ENCODE measurements around the gene SFTPD.

SFTPD gene

DNA sequence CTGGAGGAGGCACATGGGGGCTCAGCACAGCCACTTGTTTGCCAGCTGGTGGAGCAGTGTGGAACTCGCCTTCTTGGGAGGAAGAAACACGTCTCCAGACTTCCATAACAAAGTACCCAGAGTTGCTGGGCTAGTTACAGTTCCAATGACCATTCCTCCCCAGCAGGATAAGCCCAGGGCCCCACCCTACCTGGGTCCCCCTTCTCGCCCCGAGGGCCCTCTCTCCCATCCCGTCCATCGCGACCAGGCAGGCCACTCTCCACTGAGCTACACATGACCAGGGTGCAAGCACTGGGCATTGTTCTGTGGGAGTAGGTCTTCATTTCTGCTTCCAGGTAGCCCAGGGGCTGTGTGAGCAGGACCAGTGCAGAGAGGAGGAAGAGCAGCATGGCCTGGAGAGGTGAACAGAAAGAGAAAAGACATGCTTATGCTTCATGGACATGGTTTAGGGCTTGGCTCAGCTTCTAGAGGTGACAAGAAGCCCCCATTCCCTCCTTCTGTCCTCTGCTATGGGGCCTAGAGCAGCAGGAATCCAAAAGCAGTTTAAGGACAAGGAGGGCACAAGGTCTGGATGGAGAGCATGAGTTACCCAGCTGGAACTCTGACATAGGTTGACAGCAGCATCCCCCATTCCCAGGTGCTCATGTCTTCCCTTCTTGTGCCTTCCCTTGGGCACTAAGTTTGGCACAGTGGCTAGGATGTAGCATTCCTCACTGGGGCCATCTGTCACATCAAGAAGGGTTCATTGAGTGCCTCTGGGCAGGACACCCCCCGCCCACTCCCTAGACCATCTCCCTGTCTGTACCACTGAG, 2.4 kb downstream of the SFTPD start:
- in situ Hi-C loops (cut with HindIII; ENCODE audit: low sequenced_read_pairs) = no loop called here

DNA sequence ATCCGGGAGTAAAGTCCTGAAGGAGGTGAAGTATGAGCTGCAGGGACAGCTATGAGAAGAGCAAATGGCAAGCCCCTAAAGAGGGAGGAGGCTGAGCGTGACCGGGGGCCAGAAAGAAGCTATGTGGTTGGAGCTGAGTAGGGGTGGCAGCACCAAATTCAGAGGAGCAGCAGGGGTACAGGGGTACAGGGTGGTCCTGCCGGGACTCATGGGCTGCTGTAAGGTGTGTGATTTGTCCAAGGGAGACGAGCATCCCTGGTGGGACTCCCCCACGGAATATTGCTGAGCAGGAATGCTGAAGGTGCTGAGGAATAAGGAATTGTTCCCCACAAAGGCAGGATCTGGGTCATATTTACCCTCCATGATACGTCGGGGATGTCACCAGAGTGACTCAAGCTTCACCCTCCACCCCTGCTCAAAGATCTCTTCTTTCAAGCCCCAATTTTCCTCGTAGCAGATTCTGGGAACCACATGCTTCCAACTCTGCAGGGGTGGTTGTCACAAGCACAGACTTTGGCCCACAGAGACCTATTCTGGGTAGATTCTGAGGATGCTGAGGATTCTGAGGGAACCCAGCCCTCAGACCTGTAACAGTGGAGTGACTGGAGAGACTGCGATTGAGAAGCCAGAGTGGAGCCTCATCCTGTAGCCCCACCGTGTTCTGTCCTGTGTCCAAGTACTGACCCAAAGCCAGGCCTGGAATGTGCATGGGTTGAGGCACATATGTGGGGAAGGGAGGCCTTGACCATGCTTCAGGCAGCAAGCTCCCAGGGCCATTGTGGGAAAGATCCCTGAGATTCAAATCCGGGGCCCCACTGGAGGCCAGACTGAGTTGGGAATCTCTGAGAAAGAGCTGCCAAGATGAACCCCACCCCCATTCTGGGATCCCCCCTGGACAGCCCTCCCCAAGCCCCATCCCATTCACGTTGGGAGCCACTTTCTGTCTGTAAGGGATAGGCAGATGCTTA, 4.2 kb downstream of the SFTPD start:
- in situ Hi-C loops (cut with HindIII; ENCODE audit: low sequenced_read_pairs) = no loop called here

DNA sequence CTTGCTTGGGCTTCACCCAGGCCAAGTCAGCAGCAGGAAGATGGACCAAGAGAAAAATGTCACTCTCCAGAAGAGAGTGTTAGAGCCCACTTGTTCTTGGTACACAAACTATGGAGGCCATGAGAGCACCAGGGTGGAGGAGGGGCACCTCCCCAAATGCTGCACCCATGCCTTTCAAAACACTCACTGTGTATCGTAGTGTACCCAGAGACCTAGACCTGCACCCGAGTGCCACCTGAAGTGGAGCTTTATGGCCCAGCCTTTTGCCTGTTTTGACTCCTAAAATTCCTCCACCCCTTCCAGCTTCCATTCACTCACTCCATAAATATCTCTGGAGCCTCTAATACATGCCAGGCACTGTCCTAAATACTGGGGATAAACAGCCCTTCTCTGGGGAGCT, 5.0 kb downstream of the SFTPD start:
- in situ Hi-C loops (cut with HindIII; ENCODE audit: low sequenced_read_pairs) = no loop called here

DNA sequence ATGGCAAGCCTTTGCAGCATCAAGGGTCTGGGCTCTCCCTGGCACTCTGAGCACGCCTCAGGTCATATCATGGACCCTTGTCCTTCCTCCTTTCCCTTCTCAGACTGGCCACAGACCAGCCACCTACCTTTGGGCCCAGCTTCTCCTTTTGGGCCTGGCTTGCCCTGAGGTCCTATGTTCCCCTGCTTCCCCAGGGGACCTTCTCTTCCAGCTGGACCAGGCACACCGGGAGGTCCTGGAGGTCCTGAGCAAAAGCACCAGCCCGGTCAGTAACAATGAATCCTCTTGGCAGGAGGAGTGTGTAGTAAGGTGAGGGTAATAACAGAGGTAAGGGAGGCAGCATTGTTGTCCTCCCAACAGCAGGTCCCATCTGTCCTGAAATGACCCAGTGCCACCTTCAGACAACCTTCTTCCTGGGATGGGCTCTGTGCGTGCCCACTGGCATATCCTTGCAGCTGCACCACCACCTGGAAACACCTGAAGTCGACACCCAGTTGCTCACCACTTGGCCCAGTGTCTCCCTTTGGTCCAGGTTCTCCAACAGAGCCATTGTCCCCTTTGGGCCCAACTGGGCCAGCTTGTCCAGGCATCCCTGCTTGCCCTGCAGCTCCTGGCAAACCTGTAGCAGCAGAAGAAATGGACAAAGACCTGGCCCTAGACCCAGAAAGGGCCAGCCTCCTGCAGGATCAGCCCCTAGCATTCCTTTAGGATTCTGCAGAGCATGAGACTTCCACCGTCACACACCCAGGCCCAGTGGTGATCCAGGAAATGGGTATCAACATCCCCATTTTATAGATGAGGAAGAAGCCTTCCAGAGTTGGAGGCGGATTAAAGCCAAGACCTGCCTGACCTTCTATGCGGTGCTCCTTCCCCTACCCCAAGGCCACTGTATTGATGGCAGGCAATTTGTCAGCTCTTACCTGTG, 6.4 kb downstream of the SFTPD start:
- in situ Hi-C loops (cut with HindIII; ENCODE audit: low sequenced_read_pairs) = no loop called here

DNA sequence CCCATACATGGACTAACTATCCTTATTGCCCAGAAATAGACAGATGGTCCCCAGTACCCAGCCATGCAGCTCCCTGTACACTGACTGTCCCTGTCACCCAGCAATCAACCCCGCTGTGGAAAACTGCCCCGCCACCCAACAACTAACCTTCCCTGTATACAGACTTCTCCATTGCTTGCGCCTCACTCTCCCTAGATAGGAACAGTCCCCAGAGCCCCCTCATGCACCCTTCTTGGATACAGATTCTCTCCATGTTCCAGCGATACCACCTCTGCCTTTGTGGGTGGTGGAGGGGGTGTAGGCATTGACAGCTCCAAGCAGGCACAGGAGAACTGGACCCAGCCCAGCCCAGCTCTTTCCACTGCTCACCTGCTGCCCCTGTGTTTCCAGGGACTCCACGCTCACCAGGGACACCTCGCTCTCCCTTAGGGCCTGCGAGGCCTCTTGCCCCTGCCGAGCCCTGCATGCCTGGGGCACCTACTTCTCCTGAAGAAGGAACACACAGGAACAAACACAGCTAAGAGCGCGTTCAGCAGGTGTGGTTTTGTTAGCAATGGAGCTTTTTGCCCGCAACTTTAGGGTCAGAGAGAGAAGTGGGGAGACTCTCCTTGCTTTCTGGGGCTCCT, 7.2 kb downstream of the SFTPD start:
- in situ Hi-C loops (cut with HindIII; ENCODE audit: low sequenced_read_pairs) = no loop called here

DNA sequence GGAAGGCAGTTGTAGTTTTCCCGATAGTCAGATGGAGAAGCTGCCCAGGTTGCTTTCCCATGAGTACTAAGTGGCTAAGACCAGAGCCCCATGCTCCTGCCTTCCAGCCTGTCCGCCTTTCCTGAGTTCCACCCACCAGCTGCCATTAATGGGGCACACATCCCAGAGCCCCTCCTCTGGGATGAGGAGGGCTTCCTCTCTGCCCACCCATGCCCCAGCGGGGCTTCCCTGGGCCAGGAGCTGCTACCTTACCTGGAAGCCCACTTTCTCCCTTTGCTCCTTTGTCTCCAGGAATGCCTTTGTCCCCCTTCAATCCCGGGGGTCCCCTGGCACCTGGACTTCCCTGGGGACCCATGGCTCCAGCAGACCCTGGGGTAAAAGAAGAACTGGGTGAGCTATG, 7.8 kb downstream of the SFTPD start:
- in situ Hi-C loops (cut with HindIII; ENCODE audit: low sequenced_read_pairs) = no loop called here

DNA sequence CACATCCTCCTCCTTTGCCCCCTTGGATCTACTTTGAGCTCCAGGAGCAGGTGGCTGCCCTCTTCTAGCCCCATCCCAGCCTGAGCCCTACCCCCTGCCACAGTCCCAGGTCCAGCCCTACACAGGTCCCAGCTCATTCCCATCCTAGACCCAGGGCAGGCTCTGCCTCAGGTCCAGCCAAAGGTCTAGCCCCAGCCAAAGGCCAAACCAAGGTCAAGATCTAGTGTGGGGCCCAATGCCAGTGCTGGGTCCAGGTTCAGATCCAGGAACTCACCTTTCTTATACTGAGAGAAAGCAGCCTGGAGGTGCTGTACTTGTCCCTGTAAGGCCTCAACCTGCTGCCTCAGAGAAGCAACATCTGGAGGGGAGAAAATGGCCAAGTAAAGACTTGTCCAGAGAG, 8.5 kb downstream of the SFTPD start:
- in situ Hi-C loops (cut with HindIII; ENCODE audit: low sequenced_read_pairs) = no loop called here

DNA sequence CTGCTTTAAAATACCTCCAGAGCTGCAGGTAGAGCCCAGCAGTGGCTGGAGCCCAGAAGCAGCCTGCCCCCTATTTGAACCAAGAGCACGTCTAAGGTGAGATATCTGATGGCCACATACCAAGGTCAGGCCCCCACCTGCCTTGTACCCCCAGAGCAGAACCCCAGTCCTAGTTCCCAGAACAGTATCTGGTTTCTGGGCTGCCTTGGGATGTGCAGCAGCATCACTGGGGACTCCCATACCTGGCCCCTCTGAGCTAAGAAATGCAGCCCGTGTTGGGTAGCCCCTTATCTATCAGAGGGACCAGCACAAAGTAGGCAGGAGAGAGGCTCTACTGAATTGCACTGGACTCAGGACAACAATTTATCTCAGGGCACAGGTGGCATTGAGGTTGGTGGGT, 8.9 kb downstream of the SFTPD start:
- in situ Hi-C loops (cut with HindIII; ENCODE audit: low sequenced_read_pairs) = no loop called here

DNA sequence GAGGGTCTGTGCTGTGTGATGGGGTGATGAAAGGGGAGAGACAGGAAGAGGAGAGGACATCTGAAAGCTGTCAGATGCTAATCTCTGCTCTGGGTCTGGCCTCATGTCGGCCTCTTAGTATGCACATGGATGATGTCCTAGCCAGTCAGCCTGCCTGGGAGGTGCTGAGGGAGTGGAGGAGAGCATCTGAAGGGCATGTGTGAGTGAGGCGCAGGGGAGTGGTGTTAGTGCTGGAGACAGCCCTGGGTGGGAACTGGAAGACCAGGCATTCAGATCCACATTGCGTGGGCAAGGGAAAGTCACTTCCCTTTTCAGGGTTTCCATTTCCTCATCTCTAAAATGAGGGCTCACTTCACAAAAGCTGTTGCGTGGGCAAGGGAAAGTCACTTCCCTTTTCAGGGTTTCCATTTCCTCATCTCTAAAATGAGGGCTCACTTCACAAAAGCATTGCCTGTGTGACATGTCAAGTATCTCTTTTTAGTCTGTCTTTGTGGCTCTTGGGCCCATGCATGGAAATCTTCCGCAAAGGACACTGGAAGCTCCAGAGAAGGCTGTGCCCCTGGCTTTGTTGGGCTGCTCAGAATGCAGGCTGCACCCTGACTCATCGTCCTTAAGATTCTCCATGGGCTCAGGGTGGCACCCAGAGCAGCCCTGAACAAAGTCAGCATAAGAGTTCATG, 10.0 kb downstream of the SFTPD start:
- in situ Hi-C loops (cut with HindIII; ENCODE audit: low sequenced_read_pairs) = no loop called here

DNA sequence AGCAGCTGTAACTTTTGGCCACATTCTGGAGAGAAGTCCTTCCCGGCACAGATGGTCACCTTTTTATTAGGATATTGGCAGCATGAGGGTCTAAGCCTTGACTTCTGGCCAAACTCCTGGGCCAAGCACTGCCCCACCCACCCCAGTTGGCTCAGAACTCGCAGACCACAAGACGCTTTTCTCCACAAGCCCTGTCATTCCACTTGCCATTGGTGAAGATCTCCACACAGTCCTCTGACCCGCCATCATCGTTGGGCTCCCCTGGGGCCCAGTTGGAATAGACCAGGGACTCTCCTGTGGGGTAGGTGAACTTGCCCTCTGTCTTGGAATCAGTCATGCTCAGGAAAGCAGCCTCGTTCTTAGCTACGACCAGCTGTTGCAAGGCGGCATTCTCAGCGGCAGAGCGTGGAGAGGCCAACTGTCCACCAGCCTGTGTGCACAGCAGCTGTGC, 11.2 kb downstream of the SFTPD start:
- in situ Hi-C loops (cut with HindIII; ENCODE audit: low sequenced_read_pairs) = no loop called here

DNA sequence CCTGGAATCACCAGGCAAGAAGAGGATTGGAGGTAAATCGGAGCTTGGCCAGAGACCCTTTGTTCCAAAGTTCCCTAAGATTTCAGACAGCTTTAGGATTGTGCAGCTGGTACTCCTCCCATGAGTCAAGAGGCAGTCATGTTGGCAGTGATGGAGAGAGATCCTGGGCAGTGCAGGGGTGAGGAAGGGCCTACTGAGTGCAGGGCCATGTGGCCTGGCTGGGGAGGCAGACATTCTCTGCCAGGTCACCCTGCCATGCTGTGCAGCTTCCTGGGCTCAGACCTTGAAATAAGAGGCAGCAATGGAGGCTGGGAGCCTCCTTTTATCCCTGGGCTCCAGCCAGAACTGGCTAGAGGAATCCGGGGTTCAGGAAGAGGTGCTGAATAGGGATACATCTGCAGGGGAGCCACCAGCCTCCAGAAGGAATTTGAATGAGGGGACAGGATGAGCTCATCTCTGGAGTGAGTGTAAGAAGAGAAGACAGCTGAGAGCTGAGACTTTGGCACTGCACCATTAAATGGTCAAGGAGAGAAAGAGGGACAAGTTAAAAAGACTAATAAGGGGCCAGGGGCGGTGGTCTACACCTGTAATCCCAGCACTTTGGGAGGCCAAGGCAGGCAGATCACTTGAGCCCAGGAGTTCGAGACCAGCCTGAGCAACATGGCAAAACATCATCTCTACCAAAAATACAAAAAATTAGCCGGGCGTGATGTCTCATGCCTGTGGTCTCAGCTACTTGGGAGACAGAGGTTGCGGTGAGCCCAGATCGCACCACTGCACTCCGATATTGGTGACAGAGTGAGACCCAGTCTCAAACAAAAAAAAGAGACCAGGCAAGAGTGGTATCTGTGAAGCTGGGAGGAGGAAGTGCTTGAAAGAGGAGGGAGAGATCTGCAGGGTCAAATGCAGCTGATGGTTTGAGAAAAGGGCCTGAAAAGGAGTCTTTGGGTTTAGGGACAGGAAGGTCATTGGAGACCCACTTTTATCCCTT, 12.0 kb downstream of the SFTPD start:
- in situ Hi-C loops (cut with HindIII; ENCODE audit: low sequenced_read_pairs) = no loop called here

DNA sequence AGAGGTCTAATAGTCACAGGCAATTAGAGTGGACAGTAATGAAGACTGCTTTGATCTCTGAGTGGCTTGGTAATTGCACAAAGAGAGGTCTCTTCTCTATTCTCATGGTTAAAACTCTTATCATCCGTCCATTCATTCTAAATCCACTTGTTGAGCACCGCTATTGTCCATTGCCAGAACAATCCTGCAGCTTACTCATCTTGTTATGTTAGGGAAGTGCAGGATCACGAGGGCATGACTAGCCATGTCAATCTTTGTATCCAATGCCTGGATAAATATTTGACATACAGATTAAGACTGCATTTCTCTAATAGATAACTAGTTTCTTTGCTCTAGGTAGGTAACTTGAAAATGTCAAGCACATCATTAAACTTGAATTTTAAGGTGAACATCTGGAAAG, 14.9 kb downstream of the SFTPD start:
- in situ Hi-C loops (cut with HindIII; ENCODE audit: low sequenced_read_pairs) = no loop called here

DNA sequence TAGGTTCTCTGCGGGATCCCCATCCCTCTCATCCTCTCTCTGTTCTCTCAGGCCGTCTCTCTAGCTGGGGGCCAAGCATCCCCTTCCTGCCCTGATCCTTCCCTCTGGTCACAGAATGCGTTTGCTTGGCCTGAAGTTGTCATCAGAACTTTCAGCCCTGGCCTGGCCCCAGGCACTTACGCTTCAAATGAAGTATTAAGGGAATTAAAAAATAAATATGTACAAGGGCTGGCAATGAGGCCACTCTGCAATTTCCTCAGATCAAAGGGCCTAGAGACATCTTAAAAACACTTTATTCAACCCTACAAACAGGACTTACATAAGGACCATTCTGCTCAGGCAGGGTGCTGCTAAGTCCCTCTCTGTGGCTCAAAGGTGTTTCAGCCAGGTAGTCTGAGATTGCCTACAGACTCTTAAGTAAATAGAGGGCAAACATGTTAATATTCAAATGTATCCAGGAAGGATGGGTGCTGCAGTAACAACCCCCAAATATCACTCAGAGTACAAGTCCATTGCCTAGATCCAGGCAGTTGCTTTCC, 16.0 kb downstream of the SFTPD start:
- in situ Hi-C loops (cut with HindIII; ENCODE audit: low sequenced_read_pairs) = no loop called here

DNA sequence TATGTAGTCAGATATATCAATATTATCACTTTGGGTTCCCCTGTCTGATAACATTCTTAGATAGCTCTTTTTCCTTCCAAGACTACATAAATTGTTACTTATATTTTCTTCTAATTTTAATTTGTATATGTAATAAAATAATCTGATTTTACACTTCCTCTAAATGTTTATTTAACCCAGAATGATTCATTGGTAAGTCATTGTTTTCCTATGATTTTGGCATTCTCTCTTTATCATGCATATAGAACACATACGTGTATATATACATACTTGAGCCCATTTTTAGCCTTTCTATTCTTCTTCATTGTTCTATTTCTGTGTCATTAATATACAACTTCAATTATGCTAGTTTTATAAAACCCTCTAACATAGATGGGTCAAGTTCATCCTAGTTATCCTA, 16.6 kb downstream of the SFTPD start:
- in situ Hi-C loops (cut with HindIII; ENCODE audit: low sequenced_read_pairs) = no loop called here

DNA sequence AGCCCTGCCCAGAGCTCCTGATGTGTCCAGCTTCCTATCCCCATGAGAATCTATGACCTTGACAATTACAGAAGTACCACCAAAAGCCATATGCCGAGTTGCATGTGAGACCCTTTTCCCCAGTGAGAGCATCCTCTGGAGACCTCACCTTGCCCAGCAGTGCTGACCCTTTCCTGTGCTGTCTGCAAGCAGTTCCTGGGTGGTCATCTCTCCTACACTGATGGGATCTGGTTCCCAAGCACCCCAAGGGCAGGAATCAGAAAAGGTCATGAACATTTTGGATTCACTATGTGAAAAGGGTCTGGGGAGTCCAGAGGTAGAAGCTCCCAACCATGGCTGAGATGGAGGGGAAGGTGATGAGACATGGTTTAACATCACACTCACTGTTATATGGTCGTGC, 18.2 kb downstream of the SFTPD start:
- in situ Hi-C loops (cut with HindIII; ENCODE audit: low sequenced_read_pairs) = no loop called here

DNA sequence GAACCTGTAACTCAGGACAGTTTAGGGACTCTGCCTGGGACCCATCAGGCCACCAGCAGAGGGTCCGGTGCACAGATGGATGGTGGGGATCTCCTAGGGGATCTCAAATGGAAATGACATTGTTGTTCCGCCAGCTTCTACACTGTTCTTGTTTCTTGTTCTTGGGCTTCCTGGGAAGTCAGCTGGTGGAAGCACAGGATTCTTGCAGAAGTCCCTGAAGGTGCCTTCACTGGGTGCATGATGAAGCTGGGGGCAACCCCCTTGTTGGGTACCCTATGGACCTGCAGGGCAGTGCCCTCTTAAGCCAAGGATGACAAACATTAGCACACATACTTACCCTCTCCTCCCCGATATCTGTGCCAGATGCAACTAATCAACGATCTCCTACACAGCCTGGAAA, 18.6 kb downstream of the SFTPD start:
- in situ Hi-C loops (cut with HindIII; ENCODE audit: low sequenced_read_pairs) = no loop called here

DNA sequence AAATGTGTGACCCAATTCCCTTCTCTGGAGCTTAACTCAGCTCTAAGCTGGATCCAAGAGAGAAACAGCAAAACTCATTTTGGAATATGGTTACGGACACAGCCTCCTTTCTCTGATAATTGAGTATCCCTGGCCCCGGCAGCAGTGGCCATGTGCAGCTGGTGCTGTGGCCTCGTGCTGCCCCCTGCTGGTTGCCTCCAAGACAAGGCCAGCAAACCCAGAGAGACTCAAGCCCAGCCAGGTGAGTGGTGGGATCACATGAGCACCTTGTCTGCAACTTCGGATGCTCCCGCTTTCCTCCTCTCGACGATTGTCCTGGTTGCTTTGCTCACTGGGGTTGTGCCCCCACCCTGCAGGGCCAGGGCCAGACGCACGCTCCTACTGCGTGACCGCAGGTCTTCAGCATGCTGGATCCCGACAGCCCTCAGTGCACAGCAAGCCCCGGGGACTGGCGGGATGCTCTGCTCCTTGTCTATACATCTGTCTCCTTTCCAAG, 19.4 kb downstream of the SFTPD start:
- in situ Hi-C loops (cut with HindIII; ENCODE audit: low sequenced_read_pairs) = no loop called here

DNA sequence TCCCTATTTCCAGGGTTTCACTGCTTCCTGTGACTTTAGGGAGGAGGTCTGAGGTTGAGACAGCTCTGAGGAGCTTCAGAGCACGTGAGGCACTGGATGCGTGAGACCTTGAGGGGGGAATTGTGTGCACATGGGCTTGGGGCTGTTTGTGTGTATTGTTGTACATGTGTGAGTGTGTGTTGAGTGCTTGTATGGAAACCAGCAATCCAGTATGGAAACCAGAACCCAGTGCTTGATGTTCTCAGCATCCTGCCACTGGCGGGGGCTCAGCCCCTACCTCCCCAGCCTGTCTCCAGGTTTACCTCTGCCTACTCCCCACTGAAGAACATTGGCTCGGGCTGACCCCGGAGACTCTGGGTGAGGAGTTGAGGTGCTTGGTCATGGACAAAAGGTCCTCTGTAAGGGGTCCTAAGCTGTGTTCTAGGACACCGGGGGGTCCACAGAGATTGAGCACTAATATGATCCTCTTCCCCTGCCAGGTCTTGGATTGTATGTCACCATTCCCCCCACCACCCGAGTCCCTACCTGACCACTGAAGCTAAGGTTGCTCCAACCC, 20.8 kb downstream of the SFTPD start:
- in situ Hi-C loops (cut with HindIII; ENCODE audit: low sequenced_read_pairs) = no loop called here
